HG02588 (cell line): Measurements from ENCODE around the gene FYB1.
"Not testable (repeated sequence)": the region's sequence is repeated elsewhere in the genome, so short reads cannot be mapped to it uniquely, and the experiment has no call there.

Source experiments
- ATAC-seq: cut with Tn5 transposase; IDR thresholded peaks from one replicate; pipeline ENCODE4 v1.9.1; 2021; ENCODE audit warnings: mild to moderate bottlenecking, moderate library complexity; ENCODE audit not compliant: unreplicated experiment

The FYB1 gene

GRCh38 chr5:39231705-39232525, 12.6 kb upstream of the FYB1 start:
- ATAC-seq = no peak

- no peak for ATAC-seq
Observed at GRCh38 chr5:39228596-39228995, 9.2 kb upstream of the FYB1 start.

- no peak for ATAC-seq
Observed at GRCh38 chr5:39226558-39226957, 7.2 kb upstream of the FYB1 start.

GRCh38 chr5:39226100-39226451, 6.7 kb upstream of the FYB1 start:
- ATAC-seq = no peak

- no peak for ATAC-seq
Observed at GRCh38 chr5:39225405-39226099, 6.2 kb upstream of the FYB1 start.

GRCh38 chr5:39224196-39224761, 4.9 kb upstream of the FYB1 start:
- no peak for ATAC-seq

GRCh38 chr5:39223565-39224156, 4.3 kb upstream of the FYB1 start:
- ATAC-seq = no peak

- ATAC-seq = not testable (repeated sequence)
Observed at GRCh38 chr5:39221671-39222070, 2.3 kb upstream of the FYB1 start.

- ATAC-seq = no peak
Observed at GRCh38 chr5:39220280-39221030, 1.1 kb upstream of the FYB1 start.

GRCh38 chr5:39218482-39219402, 621 bp downstream of the FYB1 start:
- no peak for ATAC-seq

- peak; percentile 69 for ATAC-seq
Observed at GRCh38 chr5:39217365-39218281, 1.7 kb downstream of the FYB1 start.

GRCh38 chr5:39216631-39217030, 2.7 kb downstream of the FYB1 start:
- ATAC-seq = no peak

GRCh38 chr5:39215857-39216256, 3.5 kb downstream of the FYB1 start:
- ATAC-seq = no peak

GRCh38 chr5:39214912-39215709, 4.3 kb downstream of the FYB1 start:
- ATAC-seq = no peak

- ATAC-seq = no peak
Observed at GRCh38 chr5:39213447-39214207, 5.7 kb downstream of the FYB1 start.

GRCh38 chr5:39211773-39212172, 7.6 kb downstream of the FYB1 start:
- ATAC-seq = no peak

GRCh38 chr5:39209924-39210323, 9.4 kb downstream of the FYB1 start:
- ATAC-seq = no peak
